GM12873 (cell line): Measurements from ENCODE around the gene P2RY6.

Experiments used
- CTCF ChIP-seq: IDR thresholded peaks from 2 replicates; pipeline ENCODE4 v1.5.1; 2012; ENCODE audit warnings: low read depth, mild to moderate bottlenecking, moderate library complexity, low read length, control low read depth; ENCODE audit not compliant: insufficient read depth; ENCODE audit errors: missing control alignments

Gene P2RY6

GRCh38 chr11:73344191-73344607, 72.1 kb downstream of the P2RY6 start:
- no peak for TF ChIP-seq CTCF

- TF ChIP-seq CTCF = no peak
Observed at GRCh38 chr11:73345481-73346160, 73.5 kb downstream of the P2RY6 start.

- TF ChIP-seq CTCF = no peak
Observed at GRCh38 chr11:73346186-73346935, 74.2 kb downstream of the P2RY6 start.

GRCh38 chr11:73347067-73347466, 74.9 kb downstream of the P2RY6 start:
- no peak for TF ChIP-seq CTCF
